ENCODE data around the gene NF2.

- no peak for TF ChIP-seq CTCF (IDR thresholded peaks at IDR 0.05; ENCODE audit: insufficient read depth, low read length, poor library complexity, severe bottlenecking)
- no peak for TF ChIP-seq EZH2phosphoT487 (conservative IDR thresholded peaks at IDR 0.05; ENCODE audit: low read length)
These were observed 31.4 kb downstream of the NF2 start for GRCh38 chr22:29634847-29635246.
